Stimulated activated CD4-positive, alpha-beta T cell treated with anti-CD3 and anti-CD28 coated beads, TNF-alpha, amount 100 ng/mL, for 48 hours (primary cell): ENCODE data around the gene ZRANB2.
A peak's percentile ranks its signal among the peaks of the same experiment; 100 is the strongest.

Experiments used
- DNase-seq, 3 donors: peaks; one replicate each; pipeline ENCODE4 v3.0.0-alpha.2; 2020; ENCODE audit warnings: low read depth in 3 of 3

The ZRANB2 gene

DNA sequence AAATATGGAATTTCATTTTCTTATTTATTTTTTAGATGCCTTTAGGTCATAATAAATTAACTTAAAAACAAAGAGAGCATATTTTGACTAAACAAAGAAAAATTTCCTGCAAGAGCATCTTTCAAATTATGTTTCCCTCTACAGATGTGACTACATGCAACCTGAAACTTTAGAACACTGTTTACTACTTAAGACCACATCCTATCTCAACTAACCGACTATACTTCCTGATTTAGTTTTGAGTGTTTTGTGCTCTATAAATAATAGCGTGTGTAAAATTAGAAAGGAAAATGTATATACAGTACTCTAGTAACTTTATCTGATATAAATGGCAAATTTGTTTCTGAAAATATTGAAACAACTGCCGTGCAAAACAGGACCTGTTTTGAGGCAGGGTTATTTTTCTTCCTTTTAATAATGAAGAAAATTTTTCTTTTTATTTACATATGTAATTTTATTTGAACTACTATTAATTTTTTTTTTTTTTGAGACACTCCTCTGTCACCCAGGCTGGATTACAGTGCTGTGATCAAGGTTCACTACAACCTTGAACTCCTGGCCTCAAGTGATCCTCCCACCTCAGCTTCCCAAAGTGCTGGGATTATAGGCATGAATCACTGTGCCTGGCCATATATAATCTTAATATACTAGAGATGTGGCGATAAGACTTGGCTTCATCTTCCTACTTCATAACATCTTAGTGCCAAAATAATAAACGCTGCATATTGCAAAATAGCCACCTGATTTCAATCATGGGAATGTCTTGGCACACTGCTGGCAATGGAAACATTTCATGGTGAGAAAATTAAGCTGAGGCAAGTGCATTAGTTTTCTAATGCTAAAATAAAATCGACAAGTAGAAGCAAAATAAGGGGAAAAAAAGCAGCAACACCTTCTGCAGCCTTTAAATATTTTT lies 12.3 kb downstream of the ZRANB2 start:
- DNase-seq: no peak

DNA sequence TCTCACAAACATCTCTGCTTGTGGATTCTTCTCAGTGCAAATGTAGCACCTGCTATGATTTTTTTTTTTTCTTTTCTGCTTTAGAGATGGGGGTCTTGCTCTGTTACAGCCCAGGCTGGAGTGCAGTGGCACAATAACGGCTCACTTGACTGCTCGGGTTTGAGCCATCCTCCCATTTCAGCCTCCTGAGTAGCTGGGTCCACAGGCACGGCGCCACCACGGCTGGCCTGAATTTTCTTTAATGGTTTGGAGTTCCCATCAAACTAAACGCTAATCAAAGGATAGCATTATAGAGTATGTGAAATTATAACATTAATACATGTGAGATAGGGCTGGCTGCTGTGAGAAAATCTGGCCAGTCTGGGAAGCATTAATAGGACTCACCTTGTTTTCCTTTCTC lies 26.0 kb downstream of the ZRANB2 start:
- DNase-seq: no peak

GRCh38 chr1:71054281-71054731 lies 26.5 kb downstream of the ZRANB2 start:
- DNase-seq: no peak

DNA sequence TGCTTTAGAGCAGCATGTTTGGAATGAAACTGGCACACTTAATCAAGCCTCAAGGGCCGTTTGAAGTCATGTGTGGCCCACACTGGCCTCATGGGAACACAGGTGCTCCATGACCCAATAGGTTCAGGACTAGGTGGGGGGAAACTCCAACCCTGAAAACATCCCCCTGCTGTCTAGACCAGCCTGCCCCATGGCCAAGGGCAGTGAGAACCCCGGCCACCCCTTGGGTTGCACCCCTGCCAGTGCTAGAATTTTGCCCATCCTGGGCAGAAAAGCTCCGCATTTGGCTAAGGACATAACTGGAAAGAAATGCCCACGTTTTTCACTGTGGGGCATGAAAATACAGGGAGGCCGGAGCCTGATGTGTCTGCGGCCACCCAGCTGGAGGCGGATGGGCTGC lies 27.1 kb downstream of the ZRANB2 start:
- no peak for DNase-seq

- DNase-seq: no peak
Observed at GRCh38 chr1:71053146-71053545, 27.7 kb downstream of the ZRANB2 start.

- no peak for DNase-seq
Observed at GRCh38 chr1:71049951-71050598, 30.8 kb downstream of the ZRANB2 start.

DNA sequence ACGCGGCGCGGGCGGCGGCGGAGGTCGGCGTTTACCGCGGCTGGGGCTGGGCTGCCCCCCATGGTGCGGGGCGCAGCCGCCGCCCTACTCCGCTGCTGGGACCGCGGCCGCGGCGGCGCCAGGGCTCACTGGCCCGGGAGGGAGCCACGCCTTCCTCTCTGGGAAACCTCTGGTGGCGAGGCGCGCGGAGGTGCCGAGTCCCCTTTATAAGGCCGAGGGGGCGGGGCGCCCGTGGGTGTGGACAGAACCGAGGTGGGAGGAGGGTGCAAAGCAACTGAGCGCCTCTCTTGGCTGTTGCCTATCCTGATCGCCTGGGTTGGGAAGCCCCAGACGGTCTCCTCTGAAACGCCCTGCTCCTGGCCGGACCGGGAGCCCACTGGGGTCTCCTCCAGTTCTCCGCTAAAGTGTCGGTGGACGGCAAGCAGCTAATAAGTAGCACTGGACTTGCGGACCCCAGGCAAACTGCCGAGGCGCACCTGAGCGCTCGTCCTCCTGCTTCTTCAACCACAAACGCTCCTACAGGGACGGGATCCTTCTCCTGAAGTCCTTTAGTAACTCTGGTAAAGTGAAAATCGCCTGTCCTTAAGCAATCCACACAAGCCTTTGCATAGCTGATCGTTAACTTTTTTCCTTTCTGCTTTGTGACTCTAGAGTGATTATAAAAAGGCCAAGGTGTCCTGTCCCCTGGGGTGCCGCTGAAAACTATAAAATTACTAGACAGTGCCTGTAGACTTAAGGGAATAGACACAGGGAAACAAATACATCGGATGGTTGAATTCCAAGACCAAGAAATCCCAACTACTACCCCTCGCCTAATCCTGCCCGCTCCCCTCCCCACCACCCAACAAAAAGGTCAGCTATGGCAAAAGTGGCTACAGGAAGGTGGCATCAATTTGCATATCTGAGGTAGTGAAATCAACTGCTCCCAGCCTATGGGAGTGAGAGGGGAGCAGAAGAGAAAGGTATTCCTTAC lies 32.9 kb downstream of the ZRANB2 start, which contains the start of gene PTGER3:
TSS of gene PTGER3 (minus strand) at position 182 of the 973 bp plus-strand sequence. CDS start 239 bp downstream, outside the sequence.
- peak in 1 of 3 donors; percentile 27 for DNase-seq

DNA sequence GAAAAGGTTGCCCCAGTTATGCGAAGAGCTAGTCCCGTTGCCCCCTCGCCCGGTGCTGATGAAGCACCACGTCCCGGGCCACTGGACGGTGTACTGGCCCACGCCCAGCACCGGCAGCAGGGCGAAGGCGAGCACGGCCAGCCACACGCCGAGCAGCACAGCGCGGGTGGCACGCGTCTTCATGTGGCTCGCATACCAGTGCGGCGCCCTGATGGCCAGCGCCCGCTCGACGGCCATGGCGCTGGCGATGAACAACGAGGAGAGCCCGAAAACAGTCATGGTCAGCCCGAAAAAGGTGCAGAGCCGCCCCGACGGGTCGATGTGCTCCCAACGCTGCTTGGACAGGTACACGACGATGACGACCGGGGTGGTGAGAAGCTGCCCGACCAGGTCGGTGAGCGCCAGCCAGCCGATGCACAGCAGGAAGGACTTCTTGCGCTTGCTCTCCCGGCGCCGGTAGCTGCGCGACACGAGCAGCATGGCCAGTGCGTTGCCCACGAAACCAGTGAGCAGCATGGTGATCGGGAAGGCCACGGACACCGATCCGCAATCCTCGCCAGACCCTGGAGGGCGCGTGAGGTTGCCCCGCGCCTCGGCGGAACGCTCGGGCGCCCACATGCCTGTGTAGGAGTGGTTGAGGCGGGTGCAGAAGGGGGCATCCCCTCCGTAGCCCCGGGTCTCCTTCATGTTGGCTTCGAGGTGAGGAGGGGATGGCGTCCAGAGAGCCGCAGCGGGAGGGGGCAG lies 33.8 kb downstream of the ZRANB2 start:
- DNase-seq: no peak

DNA sequence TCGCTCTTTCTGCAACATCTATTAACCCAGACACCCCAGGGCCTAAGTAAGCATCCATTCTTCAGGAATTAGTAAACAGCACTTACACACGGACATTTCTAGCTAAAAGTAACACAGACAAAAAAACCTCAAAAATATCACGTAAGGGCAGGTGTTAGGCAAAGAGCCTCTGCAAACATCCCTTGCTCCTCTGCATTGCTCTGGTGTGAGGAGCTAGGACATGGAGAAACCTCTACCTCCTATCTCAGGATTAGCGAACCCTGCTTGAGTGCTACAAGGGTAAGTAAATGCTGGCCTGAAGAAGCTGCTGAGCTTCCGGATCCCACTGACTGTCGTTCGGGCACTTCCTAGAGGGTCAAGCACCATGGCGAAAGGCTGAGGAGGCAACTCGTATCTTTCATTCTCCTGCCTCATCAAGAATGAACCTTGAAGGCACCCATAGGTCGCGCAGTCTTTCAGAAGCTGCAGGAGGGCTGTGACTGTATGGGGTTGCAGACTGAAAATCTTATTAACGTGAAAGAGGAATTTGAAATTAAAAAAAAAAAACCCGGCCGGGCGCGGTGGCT lies 35.3 kb downstream of the ZRANB2 start:
- DNase-seq: no peak

DNA sequence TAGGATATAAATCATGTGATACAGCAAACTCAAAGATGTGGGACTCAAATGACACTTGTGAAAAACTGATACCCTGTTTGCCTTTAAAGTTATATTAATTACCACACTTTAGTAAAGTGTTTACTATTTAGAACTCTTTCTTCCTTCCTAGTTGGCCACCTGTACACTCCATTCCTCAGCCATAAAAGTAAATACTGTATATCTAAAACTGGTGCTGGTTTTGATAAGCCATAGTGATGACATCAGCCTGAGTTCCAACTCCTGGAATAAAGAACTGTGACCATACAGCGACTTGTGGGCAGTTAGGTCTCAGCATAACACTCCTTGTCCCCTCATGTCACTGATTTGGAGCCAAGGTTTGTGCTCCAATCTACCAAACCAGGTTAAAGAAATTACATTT lies 36.0 kb downstream of the ZRANB2 start:
- no peak for DNase-seq

GRCh38 chr1:71043065-71043464 lies 37.8 kb downstream of the ZRANB2 start:
- no peak for DNase-seq

DNA sequence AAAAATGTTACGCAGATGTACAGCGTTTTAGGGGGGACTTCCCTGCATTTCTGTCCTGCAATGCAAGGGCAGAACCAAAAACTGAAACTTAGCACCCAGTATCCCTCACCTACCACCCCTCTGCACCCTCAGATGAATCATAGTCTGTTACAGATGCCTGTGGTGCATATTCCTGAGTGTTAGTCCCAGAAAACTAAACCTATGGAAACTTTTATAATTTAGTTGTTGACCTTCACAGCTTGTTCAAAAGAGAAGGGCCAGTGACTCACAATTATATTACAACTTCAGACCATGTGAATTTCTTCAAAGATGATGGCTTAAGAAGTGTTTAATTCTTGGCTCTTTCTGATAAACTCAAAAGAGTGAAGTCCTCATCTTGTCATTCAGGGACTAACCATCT lies 39.0 kb downstream of the ZRANB2 start:
- no peak for DNase-seq

DNA sequence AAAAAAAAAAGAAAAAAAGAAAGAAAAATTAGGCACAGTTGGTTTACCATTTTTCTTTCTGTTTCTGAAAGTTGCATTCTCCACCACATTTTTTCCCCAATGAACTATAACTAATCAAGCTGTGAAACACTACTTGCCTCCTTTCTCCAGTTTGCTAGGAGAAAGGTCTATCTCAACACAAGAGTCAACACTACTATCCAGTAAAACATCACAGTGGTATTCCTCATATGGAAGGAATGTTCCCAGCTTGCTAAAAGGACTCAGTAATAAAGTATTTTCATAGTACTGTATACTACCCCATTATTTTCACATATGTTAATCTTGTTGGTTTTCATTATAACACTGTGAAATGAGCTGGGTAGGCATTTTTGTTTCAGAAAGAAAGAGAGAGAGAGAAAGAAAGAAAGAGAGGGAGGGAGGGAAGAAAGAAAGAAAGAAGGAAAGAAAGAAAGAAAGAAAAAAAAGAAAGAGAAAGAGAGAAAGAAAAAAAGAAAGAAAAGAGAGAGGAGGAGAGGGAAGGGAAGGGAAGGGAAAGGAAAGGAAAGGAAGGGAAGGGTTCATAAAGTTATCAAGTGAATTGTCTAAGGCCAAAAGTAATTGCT lies 41.1 kb downstream of the ZRANB2 start:
- DNase-seq: no peak

GRCh38 chr1:71038942-71039341 lies 41.9 kb downstream of the ZRANB2 start:
- no peak for DNase-seq

GRCh38 chr1:71037829-71038620 lies 42.8 kb downstream of the ZRANB2 start:
- DNase-seq: no peak

DNA sequence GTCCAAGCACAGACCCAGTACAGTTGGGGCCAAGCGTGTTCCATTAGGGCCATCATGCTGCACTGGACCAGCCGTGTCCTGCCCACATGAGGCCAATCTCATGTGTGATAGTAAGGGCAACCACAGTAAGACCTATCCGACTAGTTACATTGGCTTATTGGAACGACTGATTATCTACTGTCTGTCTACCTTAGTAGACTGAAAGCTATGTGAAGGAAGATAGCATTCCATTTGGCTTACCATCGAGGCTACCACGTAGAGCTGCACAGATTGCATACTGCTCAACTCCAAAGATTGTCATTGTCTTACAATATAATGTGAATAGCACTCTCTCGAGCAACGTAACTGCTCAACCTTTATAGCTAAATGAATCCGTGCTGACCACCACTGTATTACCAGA lies 43.8 kb downstream of the ZRANB2 start:
- no peak for DNase-seq

GRCh38 chr1:71033136-71033535 lies 47.7 kb downstream of the ZRANB2 start:
- DNase-seq: no peak

- DNase-seq: no peak
Observed at GRCh38 chr1:71031426-71031825, 49.4 kb downstream of the ZRANB2 start.

- no peak for DNase-seq
Observed at GRCh38 chr1:71030026-71030425, 50.8 kb downstream of the ZRANB2 start.
